ENCODE measurements around the gene FAM53B. TPM values are rescaled to one million over a fixed set of nuclear protein-coding genes. Genes with fewer than 3 reads are reported as not detected.

Gene FAM53B
- total and polyA plus RNA-seq, 4 donors: 21.8 to 31.2 (median 29.7) TPM

DNA sequence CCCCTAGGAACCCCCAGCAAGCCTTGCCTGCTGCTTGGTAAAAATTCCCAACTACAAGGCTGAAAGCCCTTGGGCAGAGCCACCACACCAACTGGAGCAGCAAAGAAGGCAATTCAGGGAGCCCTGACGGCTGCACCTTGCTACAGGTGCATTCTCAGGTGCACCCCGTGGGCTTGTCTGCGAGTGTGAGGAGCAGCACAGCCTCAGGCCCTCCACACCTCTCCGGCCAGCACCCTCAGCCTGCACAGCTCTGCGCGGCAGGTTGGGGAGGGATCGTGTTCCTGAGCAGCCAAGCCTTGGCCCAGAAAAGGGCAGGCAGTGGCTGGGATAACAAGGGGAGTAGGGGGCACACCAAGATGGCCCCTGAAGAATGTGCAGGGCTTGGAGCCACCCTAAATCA is 104.1 kb downstream of the FAM53B start:
- peaks cover 67% of the 10 kb centered on the region for H3K4me1 ChIP-seq (ENCODE audit: control insufficient read depth, insufficient read depth, low read length)
- no peak for DNase-seq (ENCODE audit: low read depth in 4 of 6, low spot score in 6 of 6)
- H3K4me3 ChIP-seq (ENCODE audit: low read depth, low read length): no peak overlapping the region
- H3K36me3 ChIP-seq (ENCODE audit: control insufficient read depth, insufficient read depth, low read length): peaks cover 40% of the 10 kb centered on the region
- H3K9me3 ChIP-seq (ENCODE audit: control insufficient read depth, insufficient read depth, low read length): no peaks in the 10 kb centered on the region
- H3K27ac ChIP-seq (ENCODE audit: low read depth, low read length): no peak overlapping the region
- no peaks in the 10 kb centered on the region for H3K27me3 ChIP-seq (ENCODE audit: control insufficient read depth, insufficient read depth, low read length)
- WGBS (ENCODE audit: insufficient coverage): 75% methylated on average over 6 of the region's 7 CpGs

DNA sequence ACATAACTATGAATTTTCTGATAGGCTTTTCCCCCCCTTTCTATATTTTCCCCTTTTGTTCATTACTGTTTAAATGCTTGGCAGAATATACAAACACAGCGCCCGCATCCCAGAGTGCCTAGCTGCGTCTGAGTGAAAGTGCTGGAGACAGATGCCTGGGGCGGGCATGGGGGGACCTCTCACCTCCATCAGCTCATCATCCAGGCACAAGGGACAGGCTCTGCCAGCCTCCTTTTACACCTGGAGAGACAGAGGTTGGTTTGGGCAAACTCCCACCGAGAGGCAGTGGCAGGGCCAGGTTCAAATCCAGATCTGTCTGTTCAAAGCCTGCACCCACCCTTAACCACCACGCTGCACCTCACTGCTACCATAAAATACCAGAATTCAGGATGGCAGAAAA is 104.5 kb downstream of the FAM53B start:
- 87% methylated on average over 6 of the region's 6 CpGs for WGBS (ENCODE audit: insufficient coverage)

DNA sequence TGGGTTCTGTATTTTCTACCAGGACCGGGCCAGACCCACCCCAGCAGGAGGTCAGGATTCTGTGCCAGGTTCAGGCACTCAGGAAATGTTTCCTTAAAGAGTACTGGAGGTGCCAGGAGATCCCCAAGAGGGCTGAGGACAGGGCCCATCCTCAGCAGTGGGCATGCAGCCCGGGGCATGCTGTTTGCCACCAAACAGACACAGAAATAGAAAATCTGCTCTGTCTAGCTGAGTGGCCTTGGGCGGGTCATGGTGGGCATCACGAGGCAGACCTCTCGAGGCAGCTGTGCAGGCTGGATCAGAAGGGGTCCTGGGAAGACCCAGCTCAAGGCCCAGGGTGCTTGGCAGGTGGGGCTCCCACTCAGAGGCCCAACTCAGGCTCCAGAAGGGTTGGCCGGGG is 105.0 kb downstream of the FAM53B start:
- Histone ChIP-seq H3K27me3 (ENCODE audit: control insufficient read depth, insufficient read depth, low read length) (no peaks in the 10 kb centered on the region), H3K9me3 (ENCODE audit: control insufficient read depth, insufficient read depth, low read length) (no peaks in the 10 kb centered on the region), H3K4me1 (ENCODE audit: control insufficient read depth, insufficient read depth, low read length) (peaks cover 59% of the 10 kb centered on the region), H3K4me3 (ENCODE audit: low read depth, low read length) (no peak overlapping the region), H3K36me3 (ENCODE audit: control insufficient read depth, insufficient read depth, low read length) (peaks cover 40% of the 10 kb centered on the region), H3K27ac (ENCODE audit: low read depth, low read length) (no peak overlapping the region)
- DNase-seq (ENCODE audit: low read depth in 4 of 6, low spot score in 6 of 6): no peak
- WGBS (ENCODE audit: insufficient coverage): 88% methylated on average over 6 of the region's 6 CpGs

More for the DNA sequence above, 104.5 kb downstream of the FAM53B start:
- H3K4me3 ChIP-seq (ENCODE audit: low read depth, low read length): no peak overlapping the region
- H3K9me3 ChIP-seq (ENCODE audit: control insufficient read depth, insufficient read depth, low read length): no peaks in the 10 kb centered on the region
- H3K27me3 ChIP-seq (ENCODE audit: control insufficient read depth, insufficient read depth, low read length): no peaks in the 10 kb centered on the region
- DNase-seq (ENCODE audit: low read depth in 4 of 6, low spot score in 6 of 6): no peak
- peaks cover 63% of the 10 kb centered on the region for H3K4me1 ChIP-seq (ENCODE audit: control insufficient read depth, insufficient read depth, low read length)
- peaks cover 40% of the 10 kb centered on the region for H3K36me3 ChIP-seq (ENCODE audit: control insufficient read depth, insufficient read depth, low read length)
- no peak overlapping the region for H3K27ac ChIP-seq (ENCODE audit: low read depth, low read length)

DNA sequence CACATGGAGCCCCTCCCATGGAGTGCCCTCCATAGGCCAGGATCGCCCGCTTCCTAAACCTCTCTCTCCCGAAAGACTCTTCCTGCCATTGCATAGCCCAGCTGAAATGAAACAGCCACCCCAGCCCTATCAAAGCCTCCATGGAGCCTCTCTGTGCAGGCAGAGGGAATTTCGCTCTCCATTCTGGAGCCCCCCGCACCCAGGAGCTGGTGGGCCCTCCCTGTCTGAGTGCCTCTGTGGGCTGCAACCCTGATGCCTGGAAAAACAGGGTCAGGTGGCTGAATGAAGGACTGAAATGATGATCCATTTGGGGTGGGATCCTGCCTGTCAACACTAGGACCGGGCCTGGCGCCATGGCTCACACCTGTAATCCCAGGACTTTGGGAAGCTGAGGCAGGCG is 106.4 kb downstream of the FAM53B start:
- DNase-seq (ENCODE audit: low read depth in 4 of 6, low spot score in 6 of 6): no peak
- no peak overlapping the region for H3K4me3 ChIP-seq (ENCODE audit: low read depth, low read length)
- no peaks in the 10 kb centered on the region for H3K27me3 ChIP-seq (ENCODE audit: control insufficient read depth, insufficient read depth, low read length)
- no peaks in the 10 kb centered on the region for H3K9me3 ChIP-seq (ENCODE audit: control insufficient read depth, insufficient read depth, low read length)
- H3K36me3 ChIP-seq (ENCODE audit: control insufficient read depth, insufficient read depth, low read length): peaks cover 35% of the 10 kb centered on the region
- H3K4me1 ChIP-seq (ENCODE audit: control insufficient read depth, insufficient read depth, low read length): peaks cover 47% of the 10 kb centered on the region
- H3K27ac ChIP-seq (ENCODE audit: low read depth, low read length): no peak overlapping the region
- WGBS (ENCODE audit: insufficient coverage): 96% methylated on average over 8 of the region's 8 CpGs

DNA sequence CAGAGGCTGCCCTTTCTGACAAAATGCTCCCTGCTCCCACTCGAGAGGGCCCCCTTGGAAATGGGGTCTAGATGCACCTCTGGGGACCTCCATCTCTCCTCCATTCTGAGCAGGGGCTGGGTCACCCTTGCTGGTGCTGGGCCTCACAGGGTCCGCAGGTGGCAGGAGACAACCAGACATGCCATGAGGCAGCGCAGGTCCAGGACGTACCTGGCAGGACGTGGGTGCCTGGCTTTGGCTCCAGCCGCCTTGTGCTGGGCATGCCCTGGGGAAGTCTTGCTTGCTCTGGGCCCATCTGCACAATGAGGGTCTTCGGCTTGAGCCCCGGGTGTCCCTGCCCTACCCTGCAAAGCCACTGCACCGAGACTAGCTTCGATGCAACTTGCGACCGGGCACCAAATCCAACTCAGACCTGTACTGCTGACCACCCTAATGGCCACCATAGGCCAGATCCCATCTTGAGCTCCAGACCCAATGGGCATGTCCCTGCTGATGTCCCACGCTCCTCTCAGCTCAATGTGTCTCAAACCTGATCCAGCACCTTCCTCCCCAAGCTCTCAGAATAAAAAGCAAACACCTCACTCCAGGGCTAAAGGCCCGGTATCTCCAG is 107.0 kb downstream of the FAM53B start:
- Histone ChIP-seq H3K36me3 (ENCODE audit: control insufficient read depth, insufficient read depth, low read length) (peaks cover 36% of the 10 kb centered on the region), H3K27ac (ENCODE audit: low read depth, low read length) (no peak overlapping the region), H3K4me1 (ENCODE audit: control insufficient read depth, insufficient read depth, low read length) (peaks cover 47% of the 10 kb centered on the region), H3K9me3 (ENCODE audit: control insufficient read depth, insufficient read depth, low read length) (no peaks in the 10 kb centered on the region), H3K4me3 (ENCODE audit: low read depth, low read length) (no peak overlapping the region), H3K27me3 (ENCODE audit: control insufficient read depth, insufficient read depth, low read length) (no peaks in the 10 kb centered on the region)
- no peak for DNase-seq (ENCODE audit: low read depth in 4 of 6, low spot score in 6 of 6)
- WGBS (ENCODE audit: insufficient coverage): 96% methylated on average over 14 of the region's 14 CpGs

DNA sequence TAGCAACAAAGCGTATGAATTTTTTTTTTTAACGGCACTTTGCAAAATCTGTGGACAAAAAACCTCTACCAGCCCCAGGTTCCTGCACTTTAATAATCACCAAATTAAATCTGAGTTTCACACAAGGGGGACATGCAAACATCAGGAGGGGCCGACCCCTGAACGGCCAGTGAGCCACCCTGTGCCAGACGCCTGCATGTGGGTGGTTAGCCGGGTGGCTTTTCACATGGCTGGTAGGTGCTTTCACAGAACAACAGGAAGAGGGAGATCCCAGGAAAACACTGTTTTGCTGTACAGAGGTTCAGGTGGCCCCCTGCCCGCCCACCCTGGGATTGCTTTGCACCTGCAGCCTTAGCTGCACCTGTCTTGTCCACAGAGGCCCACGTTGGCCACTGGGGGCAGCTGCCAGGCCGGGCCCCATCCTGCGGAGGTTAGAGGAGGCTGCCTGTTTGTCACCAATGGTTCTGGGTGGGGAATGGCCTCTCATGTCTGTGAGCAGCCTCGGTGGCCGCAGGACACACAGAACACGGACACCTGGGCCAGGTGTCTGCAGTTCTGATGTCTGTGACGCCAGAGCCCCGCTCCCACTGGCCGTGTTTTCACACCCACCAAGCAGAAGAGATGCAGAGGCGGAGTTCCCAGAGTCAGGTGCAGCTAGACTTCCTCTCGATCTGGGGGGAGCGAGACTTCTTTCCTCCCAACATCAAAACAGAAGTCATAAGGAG is 107.7 kb downstream of the FAM53B start:
- H3K27ac ChIP-seq (ENCODE audit: low read depth, low read length): no peak overlapping the region
- peaks cover 47% of the 10 kb centered on the region for H3K4me1 ChIP-seq (ENCODE audit: control insufficient read depth, insufficient read depth, low read length)
- DNase-seq (ENCODE audit: low read depth in 4 of 6, low spot score in 6 of 6): no peak
- H3K36me3 ChIP-seq (ENCODE audit: control insufficient read depth, insufficient read depth, low read length): peaks cover 40% of the 10 kb centered on the region
- H3K9me3 ChIP-seq (ENCODE audit: control insufficient read depth, insufficient read depth, low read length): no peaks in the 10 kb centered on the region
- H3K4me3 ChIP-seq (ENCODE audit: low read depth, low read length): no peak overlapping the region
- no peaks in the 10 kb centered on the region for H3K27me3 ChIP-seq (ENCODE audit: control insufficient read depth, insufficient read depth, low read length)
- 90% methylated on average over 17 of the region's 19 CpGs for WGBS (ENCODE audit: insufficient coverage)

DNA sequence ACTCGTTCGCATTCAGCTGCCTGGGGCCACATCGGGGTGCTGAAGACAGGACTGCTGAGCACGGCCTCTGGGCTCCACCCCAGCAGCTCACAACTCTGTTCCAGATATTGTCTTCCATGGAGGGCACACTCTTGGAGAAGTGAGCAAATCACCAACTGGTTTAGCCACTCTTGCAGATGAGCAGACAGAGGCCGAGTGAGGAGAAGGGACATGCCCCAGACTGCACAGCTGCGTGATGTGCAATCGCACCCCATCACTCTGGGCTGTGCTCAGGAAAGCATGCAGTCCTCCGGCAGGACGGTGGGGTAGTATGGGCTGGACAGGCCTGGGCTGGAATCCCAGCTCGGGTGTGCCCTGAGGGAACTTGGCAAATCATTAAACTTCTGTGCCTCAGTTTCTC is 111.6 kb downstream of the FAM53B start:
- H3K9me3 ChIP-seq (ENCODE audit: control insufficient read depth, insufficient read depth, low read length): no peaks in the 10 kb centered on the region
- H3K36me3 ChIP-seq (ENCODE audit: control insufficient read depth, insufficient read depth, low read length): peaks cover 29% of the 10 kb centered on the region
- H3K27ac ChIP-seq (ENCODE audit: low read depth, low read length): peak overlapping the region; percentile 19
- no peaks in the 10 kb centered on the region for H3K27me3 ChIP-seq (ENCODE audit: control insufficient read depth, insufficient read depth, low read length)
- H3K4me3 ChIP-seq (ENCODE audit: low read depth, low read length): no peak overlapping the region
- peaks cover 54% of the 10 kb centered on the region for H3K4me1 ChIP-seq (ENCODE audit: control insufficient read depth, insufficient read depth, low read length)
- WGBS (ENCODE audit: insufficient coverage): 68% methylated on average over 10 of the region's 10 CpGs
- no peak for DNase-seq (ENCODE audit: low read depth in 4 of 6, low spot score in 6 of 6)

DNA sequence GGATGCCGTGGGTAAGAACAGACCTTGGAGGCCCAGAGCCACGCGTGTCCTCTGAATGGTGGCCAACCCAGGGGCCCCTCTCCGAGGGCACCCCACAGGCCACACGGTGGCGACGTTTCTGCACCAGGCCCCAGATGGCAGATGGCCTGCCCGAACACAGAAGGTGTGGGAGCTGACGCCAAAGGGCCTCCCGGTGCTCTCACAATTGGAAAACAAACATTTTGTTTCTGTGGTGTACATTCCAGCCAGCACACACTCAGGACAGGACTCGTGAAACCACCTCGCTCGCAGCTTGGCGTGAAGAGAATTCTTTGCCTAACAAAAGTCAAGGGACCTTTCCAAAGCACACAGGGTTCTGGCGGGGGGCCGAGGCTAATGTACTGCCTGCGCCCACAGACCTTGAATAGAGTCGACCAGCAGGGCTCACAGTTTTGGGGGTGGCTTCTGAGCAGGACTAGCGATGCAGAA is 112.1 kb downstream of the FAM53B start:
- H3K4me3 ChIP-seq (ENCODE audit: low read depth, low read length): no peak overlapping the region
- 31% methylated on average over 19 of the region's 19 CpGs for WGBS (ENCODE audit: insufficient coverage)
- H3K36me3 ChIP-seq (ENCODE audit: control insufficient read depth, insufficient read depth, low read length): peaks cover 27% of the 10 kb centered on the region
- peak overlapping the region; percentile 19 for H3K27ac ChIP-seq (ENCODE audit: low read depth, low read length)
- no peaks in the 10 kb centered on the region for H3K27me3 ChIP-seq (ENCODE audit: control insufficient read depth, insufficient read depth, low read length)
- H3K4me1 ChIP-seq (ENCODE audit: control insufficient read depth, insufficient read depth, low read length): peaks cover 59% of the 10 kb centered on the region
- no peaks in the 10 kb centered on the region for H3K9me3 ChIP-seq (ENCODE audit: control insufficient read depth, insufficient read depth, low read length)
- peak in 2 of 6 donors; percentile 27 to 75 for DNase-seq (ENCODE audit: low read depth in 4 of 6, low spot score in 6 of 6)

DNA sequence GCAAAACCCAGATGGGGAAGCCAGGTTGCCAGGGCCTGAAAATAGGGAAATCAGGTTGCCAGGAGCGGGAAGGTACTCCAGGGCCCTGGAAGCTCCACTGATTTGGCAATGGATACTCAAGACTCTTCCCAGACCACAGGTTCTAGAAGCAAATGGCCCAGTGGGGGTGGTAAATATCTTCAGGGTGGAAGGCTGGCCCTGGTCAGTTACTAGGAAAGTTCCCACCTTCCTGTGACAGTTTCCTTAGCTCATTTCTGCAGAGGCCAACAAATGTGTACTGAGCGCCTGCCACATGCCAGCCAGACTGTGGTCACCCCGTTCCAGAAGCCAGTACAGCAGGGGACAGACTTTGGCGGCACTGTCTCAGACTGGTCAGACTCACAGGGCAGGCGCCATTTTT is 113.6 kb downstream of the FAM53B start:
- H3K27ac ChIP-seq (ENCODE audit: low read depth, low read length): no peak overlapping the region
- peaks cover 74% of the 10 kb centered on the region for H3K4me1 ChIP-seq (ENCODE audit: control insufficient read depth, insufficient read depth, low read length)
- no peak overlapping the region for H3K4me3 ChIP-seq (ENCODE audit: low read depth, low read length)
- 79% methylated on average over 5 of the region's 5 CpGs for WGBS (ENCODE audit: insufficient coverage)
- no peaks in the 10 kb centered on the region for H3K9me3 ChIP-seq (ENCODE audit: control insufficient read depth, insufficient read depth, low read length)
- H3K36me3 ChIP-seq (ENCODE audit: control insufficient read depth, insufficient read depth, low read length): peaks cover 31% of the 10 kb centered on the region
- peak in 1 of 6 donors; percentile 40 for DNase-seq (ENCODE audit: low read depth in 4 of 6, low spot score in 6 of 6)
- no peaks in the 10 kb centered on the region for H3K27me3 ChIP-seq (ENCODE audit: control insufficient read depth, insufficient read depth, low read length)

DNA sequence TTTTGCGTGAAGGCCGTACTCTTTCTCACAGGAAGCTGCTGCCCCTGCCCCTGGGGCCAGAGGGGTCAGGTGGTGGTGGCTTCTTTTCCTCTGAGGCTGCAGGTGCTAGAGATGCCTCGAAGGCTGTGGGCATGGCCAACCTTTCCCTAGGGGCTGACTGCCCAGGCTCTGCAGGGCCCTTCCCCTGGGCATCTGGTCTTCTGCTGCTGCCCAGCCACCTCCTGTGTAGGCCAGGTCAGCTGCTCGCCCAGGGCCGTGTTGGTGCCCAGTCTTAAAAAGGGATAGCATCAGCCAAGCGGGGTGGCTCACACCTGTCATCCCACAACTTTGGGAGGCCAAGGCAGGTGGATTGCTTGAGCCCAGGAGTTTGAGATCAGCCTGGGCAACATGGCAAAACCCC is 114.3 kb downstream of the FAM53B start:
- Histone ChIP-seq H3K27ac (ENCODE audit: low read depth, low read length) (no peak overlapping the region), H3K4me1 (ENCODE audit: control insufficient read depth, insufficient read depth, low read length) (peaks cover 81% of the 10 kb centered on the region), H3K9me3 (ENCODE audit: control insufficient read depth, insufficient read depth, low read length) (no peaks in the 10 kb centered on the region), H3K36me3 (ENCODE audit: control insufficient read depth, insufficient read depth, low read length) (peaks cover 34% of the 10 kb centered on the region), H3K4me3 (ENCODE audit: low read depth, low read length) (no peak overlapping the region), H3K27me3 (ENCODE audit: control insufficient read depth, insufficient read depth, low read length) (no peaks in the 10 kb centered on the region)
- DNase-seq (ENCODE audit: low read depth in 4 of 6, low spot score in 6 of 6): no peak
- WGBS (ENCODE audit: insufficient coverage): 70% methylated on average over 3 of the region's 6 CpGs
